Esophagus muscularis mucosa (tissue), 4 donors: ENCODE measurements around the gene LDLRAD3. TPM values are rescaled to one million over a fixed set of nuclear protein-coding genes. Genes with fewer than 3 reads are reported as not detected.
"Not testable (repeated sequence)": the region's sequence is repeated elsewhere in the genome, so short reads cannot be mapped to it uniquely, and the experiment has no call there.

ENCODE experiments used
- DNase-seq: peaks from one replicate; pipeline ENCODE4 v3.0.0-alpha.2; 2017; ENCODE audit errors: extremely low spot score
- H3K27ac ChIP-seq, 4 donors: fragments of 200-600 bp; sonication (generic); replicated peaks in 1 of 4; 1 replicate in 3 of 4; 2 replicates in 1 of 4; pipeline ENCODE4 v1.5.1; 2016 to 2019; ENCODE audit warnings: mild to moderate bottlenecking in 1 of 4
- H3K27me3 ChIP-seq, 4 donors: fragments of 200-600 bp; sonication (generic); one replicate each; pipeline versions ENCODE4 v1.5.1 to v1.6.0; 2016 to 2019
- H3K36me3 ChIP-seq, 4 donors: fragments of 200-600 bp; sonication (generic); one replicate each; pipeline ENCODE4 v1.5.1; 2016 to 2019
- H3K4me1 ChIP-seq, 4 donors: fragments of 200-600 bp; sonication (generic); one replicate each; pipeline ENCODE4 v1.5.1; 2016 to 2019
- H3K4me3 ChIP-seq, 4 donors: fragments of 200-600 bp; sonication (generic); 1 replicate in 2 of 4; 2 replicates in 2 of 4; pipeline ENCODE4 v1.5.1; 2016 to 2019; ENCODE audit warnings: mild to moderate bottlenecking in 4 of 4, moderate library complexity in 1 of 4
- H3K9me3 ChIP-seq, 4 donors: fragments of 200-600 bp; sonication (generic); 1 replicate in 3 of 4; 2 replicates in 1 of 4; pipeline ENCODE4 v1.5.1; 2016 to 2019
- EP300 ChIP-seq: sonication (generic); formaldehyde crosslinking; IDR thresholded peaks from one replicate; pipeline ENCODE4 v1.6.1; 2017; ENCODE audit warnings: antibody characterized with exemption
- POLR2A ChIP-seq: fragments of 450-650 bp; IDR thresholded peaks from one replicate; pipeline ENCODE4 v1.6.1; 2017; ENCODE audit warnings: antibody characterized with exemption, moderate library complexity, mild to moderate bottlenecking, low read depth
- POLR2AphosphoS5 ChIP-seq, 2 donors: sonication (generic); formaldehyde crosslinking; IDR thresholded peaks; one replicate each; pipeline ENCODE4 v1.6.1; 2017; ENCODE audit warnings: antibody characterized with exemption in 2 of 2
- WGBS: methylation state at CpG from one replicate; pipeline ENCODE4 v1.1.5; 2018; 5-methylcytosine and 5-hydroxymethylcytosine counted together
- intact Hi-C: fragments of 100-400 bp; cut with DNase I; formaldehyde crosslinking; loops from one replicate; pipeline ENCODE4 v1.15.1; 2023
- total RNA-seq, 4 donors: library from RNA; depleted of rRNA; stranded (reverse); fragments of >200 nt; gene quantifications; one replicate each; pipeline versions ENCODE4 v1.1.0 to v1.2.1, GENCODE V29; 2016
- TF ChIP-seq, protein P1 (sequence below), 3 experiments: fragments of 200-600 bp in 2 of 3; fragments of 450-650 bp in 1 of 3; sonication (generic) in 2 of 3; IDR thresholded peaks; one replicate each; pipeline ENCODE4 v1.5.1; 2017 to 2019; ENCODE audit warnings: antibody characterized with exemption in 3 of 3, mild to moderate bottlenecking in 2 of 3, moderate library complexity in 1 of 3

Gene LDLRAD3
- total RNA-seq, 4 donors from 2014 or later = 6.8 to 8.7 (median 8.2) TPM

DNA sequence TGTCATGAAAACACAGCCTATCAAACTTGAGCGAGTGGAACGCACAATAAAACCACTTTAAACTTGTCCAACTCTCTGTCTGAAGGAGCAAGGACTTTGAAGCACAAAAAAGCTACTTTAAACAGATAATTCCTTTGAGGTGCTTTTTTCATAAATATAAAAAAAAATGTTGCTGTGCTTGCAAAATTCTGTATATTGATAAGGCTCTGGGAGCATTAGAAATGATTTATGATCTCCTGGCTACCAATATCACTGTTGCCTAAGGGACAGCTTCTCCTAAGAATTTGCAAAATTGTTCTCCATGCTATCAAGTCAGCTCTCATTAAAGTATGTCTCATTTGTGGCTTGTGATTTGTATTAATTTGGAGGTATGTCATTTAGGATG lies 37.6 kb upstream of the LDLRAD3 start:
- WGBS = 69% methylated on average over 2 of the region's 2 CpGs
- Histone ChIP-seq H3K27ac (peak overlapping the region in 2 of 4 donors; percentile 26 to 43), H3K36me3 (no peaks in the 10 kb centered on the region)

DNA sequence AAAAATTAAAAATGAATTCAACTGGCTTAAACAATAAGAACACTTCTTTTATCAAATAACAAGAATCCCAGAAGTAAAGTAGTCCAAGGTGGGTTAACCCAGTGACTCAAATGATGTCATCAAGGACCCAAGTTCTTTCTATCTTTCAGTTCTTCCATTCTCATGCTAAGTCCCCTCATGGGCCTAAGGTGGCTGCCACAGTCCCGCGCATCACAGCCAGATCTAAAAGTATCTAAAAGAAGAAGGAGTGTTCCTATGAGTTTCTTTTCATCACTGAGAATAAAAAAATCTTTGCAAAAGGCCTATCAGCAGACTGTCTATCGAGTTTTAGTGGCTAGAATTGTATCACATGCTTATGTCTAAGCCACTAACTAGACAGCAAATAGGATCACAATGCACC lies 37.2 kb upstream of the LDLRAD3 start:
- Histone ChIP-seq H3K27me3 (no peaks in the 10 kb centered on the region), H3K36me3 (no peaks in the 10 kb centered on the region), H3K9me3 (peaks cover 0 to 18% (median 13%) of the 10 kb centered on the region in 4 donors), H3K4me1 (peaks cover 0 to 48% (median 36%) of the 10 kb centered on the region in 4 donors), H3K4me3 (no peak overlapping the region), H3K27ac (peak overlapping the region in 1 of 4 donors; percentile 43)
- 78% methylated on average over 3 of the region's 3 CpGs for WGBS
- TF ChIP-seq POLR2AphosphoS5 (IDR thresholded peaks at IDR 0.05) (no peak), EP300 (no peak), POLR2A (no peak)
- TF ChIP-seq, protein P1, sequence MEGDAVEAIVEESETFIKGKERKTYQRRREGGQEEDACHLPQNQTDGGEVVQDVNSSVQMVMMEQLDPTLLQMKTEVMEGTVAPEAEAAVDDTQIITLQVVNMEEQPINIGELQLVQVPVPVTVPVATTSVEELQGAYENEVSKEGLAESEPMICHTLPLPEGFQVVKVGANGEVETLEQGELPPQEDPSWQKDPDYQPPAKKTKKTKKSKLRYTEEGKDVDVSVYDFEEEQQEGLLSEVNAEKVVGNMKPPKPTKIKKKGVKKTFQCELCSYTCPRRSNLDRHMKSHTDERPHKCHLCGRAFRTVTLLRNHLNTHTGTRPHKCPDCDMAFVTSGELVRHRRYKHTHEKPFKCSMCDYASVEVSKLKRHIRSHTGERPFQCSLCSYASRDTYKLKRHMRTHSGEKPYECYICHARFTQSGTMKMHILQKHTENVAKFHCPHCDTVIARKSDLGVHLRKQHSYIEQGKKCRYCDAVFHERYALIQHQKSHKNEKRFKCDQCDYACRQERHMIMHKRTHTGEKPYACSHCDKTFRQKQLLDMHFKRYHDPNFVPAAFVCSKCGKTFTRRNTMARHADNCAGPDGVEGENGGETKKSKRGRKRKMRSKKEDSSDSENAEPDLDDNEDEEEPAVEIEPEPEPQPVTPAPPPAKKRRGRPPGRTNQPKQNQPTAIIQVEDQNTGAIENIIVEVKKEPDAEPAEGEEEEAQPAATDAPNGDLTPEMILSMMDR (IDR thresholded peaks at IDR 0.05) = no peak
- intact Hi-C loops = no loop called here
- peak; percentile 60 for DNase-seq

More for the DNA sequence above, 37.6 kb upstream of the LDLRAD3 start:
- intact Hi-C loops = no loop called here
- H3K4me1 ChIP-seq = peaks cover 0 to 44% (median 34%) of the 10 kb centered on the region in 4 donors
- DNase-seq = no peak
- TF ChIP-seq POLR2AphosphoS5 (IDR thresholded peaks at IDR 0.05) (no peak), POLR2A (no peak), EP300 (no peak)
- TF ChIP-seq, protein P1 (IDR thresholded peaks at IDR 0.05) = no peak
- H3K9me3 ChIP-seq = peaks cover 0 to 18% (median 16%) of the 10 kb centered on the region in 4 donors
- no peak overlapping the region for H3K4me3 ChIP-seq
- no peaks in the 10 kb centered on the region for H3K27me3 ChIP-seq

DNA sequence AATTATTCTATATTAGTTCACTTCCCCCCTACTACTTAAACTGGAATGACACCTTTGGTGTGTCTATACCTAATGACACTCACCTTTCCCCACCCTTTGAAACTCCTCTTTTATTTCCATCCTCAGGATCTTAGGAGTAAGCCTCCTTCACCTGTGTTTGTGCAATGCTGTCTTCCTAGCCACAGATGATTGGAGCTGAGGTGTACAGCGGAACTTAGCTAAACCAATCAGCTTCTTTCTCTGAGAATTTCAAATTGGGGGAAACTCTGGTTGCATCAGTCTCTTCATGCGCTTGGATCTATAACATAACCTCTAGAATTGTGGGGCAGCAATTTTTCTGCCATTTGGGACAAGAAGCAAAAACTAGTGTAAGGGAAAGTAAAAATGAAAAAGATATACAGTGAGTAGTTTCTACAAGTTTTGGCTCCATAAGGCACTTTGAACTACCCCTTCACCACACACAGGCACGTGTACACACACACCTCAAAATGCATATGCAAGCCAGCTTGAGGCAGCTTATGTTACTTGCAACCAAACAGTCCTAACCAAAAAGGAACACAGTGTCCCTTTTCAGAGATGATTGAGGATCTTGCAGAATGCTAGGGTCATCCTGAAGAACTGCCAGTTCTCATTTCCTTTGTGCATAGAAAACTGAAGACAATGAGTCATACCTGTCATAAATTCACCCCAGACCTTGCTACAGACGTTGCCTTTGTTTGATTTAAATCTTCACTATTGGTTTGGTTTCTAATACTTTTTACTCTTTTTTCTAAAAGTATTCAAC lies 36.0 kb upstream of the LDLRAD3 start:
- Histone ChIP-seq H3K36me3 (no peaks in the 10 kb centered on the region), H3K4me1 (peaks cover 0 to 49% (median 37%) of the 10 kb centered on the region in 4 donors), H3K27me3 (no peaks in the 10 kb centered on the region), H3K4me3 (no peak overlapping the region), H3K27ac (peak overlapping the region; percentile 67 to 79 (median 71)), H3K9me3 (peaks cover 0 to 7% (median 5%) of the 10 kb centered on the region in 4 donors)
- 51% methylated on average over 4 of the region's 4 CpGs for WGBS
- TF ChIP-seq, protein P1 (IDR thresholded peaks at IDR 0.05) = no peak
- TF ChIP-seq POLR2AphosphoS5 (IDR thresholded peaks at IDR 0.05) = peak; percentile 83 to 89
- TF ChIP-seq EP300 = peak; percentile 88
- TF ChIP-seq POLR2A = no peak
- intact Hi-C loops = no loop called here
- DNase-seq = peak; percentile 88

DNA sequence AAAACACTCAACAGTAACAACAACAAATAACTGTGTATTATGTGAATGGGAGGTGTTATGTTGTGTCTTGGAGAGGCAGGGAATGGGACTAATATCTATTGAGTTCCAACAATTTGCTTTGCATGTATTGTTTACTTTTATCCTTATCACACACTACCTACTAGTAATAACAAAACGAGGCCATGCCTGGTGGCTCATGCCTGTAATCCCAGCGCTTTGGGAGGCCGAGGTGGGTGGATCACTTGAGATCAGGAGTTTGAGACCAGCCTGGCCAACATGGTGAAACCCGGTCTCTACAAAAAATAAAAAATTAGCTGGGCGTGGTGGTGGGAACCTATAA lies 35.5 kb upstream of the LDLRAD3 start:
- H3K36me3 ChIP-seq, H3K9me3 ChIP-seq, intact Hi-C loops, H3K4me3 ChIP-seq, H3K27me3 ChIP-seq: not testable (repeated sequence)
- 78% methylated on average over 5 of the region's 5 CpGs for WGBS
- peak; percentile 17 for DNase-seq
- Histone ChIP-seq H3K27ac (peak overlapping the region; percentile 67 to 79 (median 71)), H3K4me1 (peaks cover 0 to 49% (median 37%) of the 10 kb centered on the region in 4 donors)

DNA sequence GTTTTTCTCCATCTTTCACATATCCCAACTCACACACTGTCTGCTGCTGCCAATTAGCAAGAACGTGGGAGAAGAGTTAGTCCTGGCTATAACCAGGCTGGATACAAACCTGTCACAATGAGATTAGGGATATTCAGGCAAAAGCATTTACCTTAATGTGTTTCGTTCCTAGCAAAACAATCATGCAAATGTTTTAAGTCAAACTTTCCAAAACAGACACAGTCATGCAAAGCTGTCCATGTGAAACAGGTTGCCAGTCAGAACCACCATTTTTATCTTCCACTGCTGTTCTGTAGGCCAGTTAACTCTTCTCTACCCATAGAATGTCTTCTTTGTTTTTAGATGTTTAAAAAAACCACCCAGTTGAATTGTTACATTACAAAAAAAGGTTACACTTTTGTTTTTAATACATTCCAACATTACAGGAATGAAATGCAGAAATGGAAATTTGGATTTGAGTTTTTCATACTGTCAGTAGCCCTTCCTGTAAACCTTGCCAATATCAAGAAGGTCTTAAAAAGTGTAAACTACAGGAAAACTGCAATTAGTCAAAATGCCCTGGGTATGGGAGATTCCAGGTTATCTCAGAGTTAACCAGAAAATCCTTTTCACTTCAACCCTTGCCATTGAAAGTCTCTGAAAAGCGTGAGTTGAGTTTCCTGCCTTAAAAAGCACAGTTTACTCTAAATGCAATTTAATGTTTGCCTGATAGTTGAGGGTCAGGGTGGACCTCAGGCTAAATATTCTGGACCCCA lies 34.2 kb upstream of the LDLRAD3 start:
- H3K4me1 ChIP-seq = peaks cover 0 to 49% (median 37%) of the 10 kb centered on the region in 4 donors
- 58% methylated on average over 3 of the region's 3 CpGs for WGBS
- no peak overlapping the region for H3K4me3 ChIP-seq
- no peaks in the 10 kb centered on the region for H3K27me3 ChIP-seq
- peak overlapping the region in 3 of 4 donors; percentile 68 to 79 (median 74) for H3K27ac ChIP-seq
- H3K36me3 ChIP-seq = no peaks in the 10 kb centered on the region
- intact Hi-C loops = no loop called here
- TF ChIP-seq, protein P1 (IDR thresholded peaks at IDR 0.05) = no peak
- TF ChIP-seq POLR2A (no peak), POLR2AphosphoS5 (IDR thresholded peaks at IDR 0.05) (no peak), EP300 (no peak)
- DNase-seq = peak; percentile 7
- H3K9me3 ChIP-seq = no peaks in the 10 kb centered on the region
